ENCODE measurements around the gene OR8U1.
"Not testable (repeated sequence)": the region's sequence is repeated elsewhere in the genome, so short reads cannot be mapped to it uniquely, and the experiment has no call there.

The OR8U1 gene

GRCh38 chr11:56375324-56375723, at the start of gene OR8U1:
Gene OR8U1, plus strand, starts transcription at chr11:56375624. Its CDS starts 0 bp downstream, at chr11:56375624.
- DNase-seq: no peak

- no peak for DNase-seq
These were observed 43.4 kb upstream of the OR8U1 start for GRCh38 chr11:56331861-56332491.

DNA sequence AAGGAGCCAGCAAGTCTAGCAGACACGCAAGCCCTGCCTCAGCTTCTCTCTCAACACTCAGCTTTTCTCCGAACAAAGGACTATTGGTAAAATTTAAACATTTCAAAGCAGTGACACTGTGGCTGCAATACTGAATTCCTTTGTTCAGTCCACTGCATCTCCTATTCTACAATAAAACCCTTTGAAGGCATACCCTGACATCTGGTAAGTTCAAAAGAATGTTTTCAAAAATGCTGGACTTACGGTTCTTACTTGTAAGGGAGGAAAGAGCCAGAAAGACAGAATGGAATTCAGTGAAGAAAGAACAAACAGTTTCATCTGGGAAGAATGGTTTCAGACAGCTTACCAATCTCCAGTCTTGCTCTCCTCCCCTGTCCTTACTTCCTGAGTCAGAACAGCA, 42.3 kb upstream of the OR8U1 start:
- DNase-seq: no peak

- DNase-seq: no peak
These were observed 35.1 kb upstream of the OR8U1 start for GRCh38 chr11:56340289-56340688.

- no peak for DNase-seq
These were observed 29.7 kb upstream of the OR8U1 start, which contains the start of gene OR8K1 for GRCh38 chr11:56345739-56346138. Gene OR8K1, plus strand, starts transcription at chr11:56346039. Its CDS starts 0 bp downstream, at chr11:56346039.

DNA sequence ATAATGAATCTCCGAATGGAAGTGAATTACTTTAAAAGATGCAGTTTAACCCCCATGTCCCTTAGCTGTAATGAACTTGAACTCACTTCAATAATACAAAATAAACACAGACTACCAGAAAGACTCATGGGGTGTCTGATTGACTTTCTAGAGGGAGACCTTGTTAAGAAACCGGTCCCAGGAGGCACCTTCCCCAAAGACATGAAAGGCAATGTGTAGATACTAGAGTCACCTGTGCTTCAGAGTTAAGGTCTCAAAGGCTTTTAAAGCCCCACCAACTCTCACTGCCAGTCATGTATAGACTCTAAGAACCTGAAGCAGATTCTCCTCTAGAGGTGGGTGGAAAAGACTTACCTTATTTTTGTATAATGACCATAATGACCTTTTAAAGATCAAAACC, 21.4 kb upstream of the OR8U1 start, which contains the start of gene OR8J1:
Gene OR8J1, plus strand, starts transcription at position 301 of the 400 bp plus-strand sequence. CDS start 5,956 bp downstream, outside the sequence.
- DNase-seq: no peak

GRCh38 chr11:56380120-56380519, 4.7 kb downstream of the OR8U1 start:
- DNase-seq: no peak

GRCh38 chr11:56394381-56394780, 19.0 kb downstream of the OR8U1 start:
- DNase-seq: no peak

GRCh38 chr11:56396047-56396446, 20.6 kb downstream of the OR8U1 start:
- DNase-seq: no peak

DNA sequence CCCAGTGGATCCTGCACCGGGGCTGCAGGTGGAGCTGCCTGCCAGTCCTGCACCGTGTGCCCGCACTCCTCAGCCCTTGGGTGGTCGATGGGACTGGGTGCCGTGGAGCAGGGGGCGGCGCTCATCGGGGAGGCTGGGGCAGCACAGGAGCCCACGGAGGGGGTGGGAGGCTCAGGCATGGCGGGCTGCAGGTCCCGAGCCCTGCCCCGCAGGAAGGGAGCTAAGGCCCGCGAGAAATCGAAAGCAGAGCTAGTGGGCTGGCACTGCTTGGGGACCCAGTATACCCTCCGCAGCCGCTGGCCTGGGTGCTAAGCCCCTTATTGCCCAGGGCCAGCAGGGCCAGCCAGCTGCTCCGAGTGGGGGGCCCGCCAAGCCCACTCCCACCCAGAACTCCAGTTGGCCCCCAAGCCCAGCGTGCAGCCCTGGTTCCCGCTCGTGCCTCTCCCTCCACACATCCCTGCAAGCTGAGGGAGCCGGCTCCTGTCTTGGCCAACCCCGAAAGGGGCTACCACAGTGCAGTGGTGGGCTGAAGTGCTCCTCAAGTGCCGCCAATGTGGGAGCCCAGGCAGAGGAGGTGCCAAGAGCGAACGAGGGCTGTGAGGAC, 26.5 kb downstream of the OR8U1 start:
- DNase-seq: not testable (repeated sequence)

DNA sequence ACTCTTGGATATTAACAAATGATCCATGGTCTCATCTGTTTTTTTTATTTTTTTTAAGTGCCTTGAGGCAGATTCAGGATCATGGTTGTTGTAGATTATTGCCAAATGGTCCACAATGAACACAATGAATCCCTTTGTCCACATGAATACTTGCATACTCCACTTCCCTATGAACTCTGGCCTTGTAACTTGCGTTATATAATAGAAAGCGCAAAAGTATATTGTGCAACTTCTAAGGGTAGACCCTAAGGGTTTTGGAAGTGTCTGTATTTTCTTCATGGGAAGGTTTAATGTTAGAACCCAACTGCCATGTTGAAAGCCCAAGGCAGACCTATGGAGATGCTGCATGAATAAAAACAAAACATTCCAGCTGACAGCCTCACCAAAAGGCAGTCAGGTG, 29.0 kb downstream of the OR8U1 start:
- no peak for DNase-seq

- DNase-seq: no peak
These were observed 35.4 kb downstream of the OR8U1 start for GRCh38 chr11:56410801-56411200.

- no peak for DNase-seq
These were observed 37.0 kb downstream of the OR8U1 start, which contains the start of gene OR5AL1 for GRCh38 chr11:56412396-56412795. Gene OR5AL1, plus strand, starts transcription at chr11:56412696.
